ENCODE results near the gene NTN3. TPM values are rescaled to one million over a fixed set of nuclear protein-coding genes. Genes with fewer than 3 reads are reported as not detected.
A peak's percentile ranks its signal among the peaks of the same experiment; 100 is the strongest.

The NTN3 gene
- polyA plus RNA-seq, 1 of the 3 experiments (the other 2 are of a cell fraction), result 0.28 TPM

DNA sequence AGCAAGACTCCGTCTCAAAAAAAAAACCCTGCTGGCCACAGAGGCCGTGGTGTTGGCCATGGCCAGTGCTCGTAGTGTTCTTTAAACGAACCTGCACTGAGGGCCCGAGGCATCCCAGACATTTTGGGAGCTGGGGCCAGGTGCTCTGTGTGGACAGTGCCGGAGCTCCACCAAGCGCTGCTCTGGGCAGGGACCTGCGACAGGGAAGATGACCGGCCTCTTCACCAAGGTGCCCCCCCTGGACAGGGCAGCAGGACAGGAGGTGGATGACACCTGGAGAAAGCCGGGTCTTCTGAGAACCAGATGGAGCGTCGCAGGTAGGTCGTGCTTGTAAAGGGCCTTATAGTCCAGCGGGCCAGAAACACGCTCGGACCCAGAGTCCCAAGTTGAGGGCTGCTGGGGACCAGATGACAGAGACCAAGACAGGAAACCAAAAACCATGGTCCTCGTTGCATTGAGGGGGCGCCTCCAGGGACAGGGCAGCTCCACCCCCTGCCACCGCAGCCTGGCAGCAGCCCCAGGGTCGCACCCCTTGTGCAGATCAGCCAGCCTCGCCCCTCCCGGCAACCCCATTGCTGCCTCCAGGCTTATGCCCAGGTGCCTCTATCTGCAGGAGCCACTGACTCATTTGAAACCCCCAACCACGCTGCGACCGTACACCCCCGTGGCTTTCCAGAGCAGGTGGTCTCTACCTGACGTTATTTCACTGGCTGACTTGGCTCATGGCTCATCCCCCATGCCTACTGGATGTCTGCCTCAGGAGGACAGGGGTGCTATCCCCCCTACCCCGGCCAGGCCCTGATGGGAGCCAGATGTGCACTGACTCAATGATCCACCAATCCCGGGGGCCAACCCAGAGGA, 4.2 kb upstream of the NTN3 start:
- Histone ChIP-seq H3K9me3 (no peaks in the 10 kb centered on the region), H3K27ac (ENCODE audit: low read depth in 2 of 2, low read length in 1 of 2) (peak overlapping the region in 1 of 2 experiments; percentile 97; a peak in 2 of 4 replicates), H3K9me2 (no peaks in the 10 kb centered on the region), H3F3A (replicated peaks; ENCODE audit: insufficient read depth) (peaks cover 13% of the 10 kb centered on the region), H2AFZ (ENCODE audit: low read depth) (no peak overlapping the region), H3K4me3 (ENCODE audit: low read depth in 2 of 2, low read length in 1 of 2) (peak overlapping the region in 1 of 2 experiments; percentile 51; a peak in 1 of 4 replicates), H4K20me1 (ENCODE audit: insufficient read depth) (no peaks in the 10 kb centered on the region), H3K79me2 (ENCODE audit: insufficient read depth) (no peaks in the 10 kb centered on the region), H3K27me3 (ENCODE audit: insufficient read depth) (no peaks in the 10 kb centered on the region), H3K4me2 (peak overlapping the region; percentile 87), H3K9ac (no peak overlapping the region), H3K36me3 (replicated peaks in 1 of 2; ENCODE audit: control insufficient read depth in 1 of 2, insufficient read depth in 2 of 2, low read length in 1 of 2) (no peaks in the 10 kb centered on the region), H3K4me1 (ENCODE audit: control insufficient read depth in 1 of 2, insufficient read depth in 2 of 2, low read depth in 1 of 2, low read length in 1 of 2) (peaks cover 6 to 47% of the 10 kb centered on the region in 2 experiments; a peak in 3 of 4 replicates)
- no peak for DNase-seq
- CTCF ChIA-PET, result interaction anchor here (0.6 to 3.6 kb wide), 5 partner anchors 11 to 654 kb away, joined by 3 to 19 read pairs (median 4); no protein-coding TSS in a partner anchor
- no peak for TF ChIP-seq JUND (IDR thresholded peaks at IDR 0.05)
- TF ChIP-seq, protein P1, sequence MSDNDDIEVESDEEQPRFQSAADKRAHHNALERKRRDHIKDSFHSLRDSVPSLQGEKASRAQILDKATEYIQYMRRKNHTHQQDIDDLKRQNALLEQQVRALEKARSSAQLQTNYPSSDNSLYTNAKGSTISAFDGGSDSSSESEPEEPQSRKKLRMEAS (IDR thresholded peaks at IDR 0.05; ENCODE audit: low read depth), result no peak
- peak; percentile 9; the same call in 1 of the 2 replicates for TF ChIP-seq TCF12 (IDR thresholded peaks at IDR 0.05)
- 89% methylated on average over 19 of the region's 29 CpGs for WGBS (ENCODE audit: low lambda C conversion rate)
- POLR2A ChIA-PET, result interaction anchor here (0.6 to 4.3 kb wide), 4 partner anchors 11 to 1084 kb away, joined by 3 to 19 read pairs (median 5); no protein-coding TSS in a partner anchor

DNA sequence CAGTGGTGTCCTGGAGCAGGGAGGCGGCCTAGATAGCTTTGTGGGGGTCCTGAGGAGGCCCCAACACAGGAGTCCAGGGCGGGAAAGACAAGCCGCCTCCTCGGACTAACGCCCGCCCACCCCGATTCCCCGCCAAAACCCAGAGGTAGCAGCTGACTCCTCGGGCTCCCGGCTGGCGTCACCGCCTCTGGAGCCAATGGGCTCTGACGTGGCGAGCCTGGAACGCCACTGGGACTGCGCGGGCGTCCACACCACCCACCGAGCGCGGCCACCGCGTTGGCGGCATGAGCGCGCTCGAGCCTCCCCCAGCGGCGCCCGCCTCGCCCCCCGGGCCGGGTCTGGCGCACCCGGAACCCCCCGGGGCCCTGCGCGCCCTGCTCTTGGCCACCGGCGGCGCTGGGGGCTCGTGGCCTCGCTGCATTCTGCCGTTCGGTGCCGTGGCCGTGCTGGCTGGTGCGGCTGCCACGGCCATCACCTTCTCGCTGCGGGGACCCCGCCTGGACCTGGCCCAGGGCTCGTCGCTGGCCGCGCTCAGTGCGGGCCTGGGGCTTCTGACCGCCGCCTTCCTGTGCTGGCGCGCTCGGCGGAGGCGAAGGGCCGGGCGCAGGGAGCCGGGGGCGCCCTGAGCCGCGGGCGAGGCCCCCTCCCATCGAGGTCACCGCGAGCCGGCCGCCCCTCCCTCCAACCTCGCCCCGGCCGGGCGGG, 3.4 kb upstream of the NTN3 start:
- Histone ChIP-seq H3K9me3 (no peaks in the 10 kb centered on the region), H3K36me3 (replicated peaks in 1 of 2; ENCODE audit: control insufficient read depth in 1 of 2, insufficient read depth in 2 of 2, low read length in 1 of 2) (no peaks in the 10 kb centered on the region), H4K20me1 (ENCODE audit: insufficient read depth) (no peaks in the 10 kb centered on the region), H3K9me2 (no peaks in the 10 kb centered on the region), H2AFZ (ENCODE audit: low read depth) (peak overlapping the region; percentile 51; the same call in 1 of the 2 replicates), H3K27ac (ENCODE audit: low read depth in 2 of 2, low read length in 1 of 2) (peak overlapping the region in 1 of 2 experiments; percentile 97; a peak in 2 of 4 replicates), H3K79me2 (ENCODE audit: insufficient read depth) (no peaks in the 10 kb centered on the region), H3K4me2 (peak overlapping the region; percentile 87), H3K4me1 (ENCODE audit: control insufficient read depth in 1 of 2, insufficient read depth in 2 of 2, low read depth in 1 of 2, low read length in 1 of 2) (peaks cover 6 to 55% of the 10 kb centered on the region in 2 experiments; a peak in 3 of 4 replicates), H3K9ac (peak overlapping the region; percentile 48), H3K27me3 (ENCODE audit: insufficient read depth) (no peaks in the 10 kb centered on the region), H3F3A (replicated peaks; ENCODE audit: insufficient read depth) (peaks cover 13% of the 10 kb centered on the region), H3K4me3 (ENCODE audit: low read depth in 2 of 2, low read length in 1 of 2) (peak overlapping the region; percentile 51 to 57)
- ChIA-PET CTCF (interaction anchor here (1.3 to 3.6 kb wide), 5 partner anchors 10 to 38 kb away, joined by 3 to 32 read pairs (median 9); no protein-coding TSS in a partner anchor), POLR2A (interaction anchor here (0.7 to 4.6 kb wide), 8 partner anchors 7 to 503 kb away, joined by 3 to 44 read pairs (median 5); partner anchors contain the start of genes RPS2 and TEDC2)
- TF ChIP-seq POLR2AphosphoS5 (IDR thresholded peaks at IDR 0.05; ENCODE audit: low read depth, low read length) (peak; percentile 44), RAD21 (IDR thresholded peaks at IDR 0.05; ENCODE audit: low read length) (0 out of 2 replicates have a peak, but pooled peaks have one; percentile 8), TCF12 (IDR thresholded peaks at IDR 0.05) (0 out of 2 replicates have a peak, but pooled peaks have one; percentile 1), MXI1 (IDR thresholded peaks at IDR 0.05; ENCODE audit: low read depth, low read length) (peak; percentile 61; the same call in 1 of the 2 replicates), EZH2phosphoT487 (IDR thresholded peaks at IDR 0.05; ENCODE audit: borderline replicate concordance, low read depth) (no peak), GATA2 (CRISPR knock-in tag; IDR thresholded peaks at IDR 0.05) (no peak), NRF1 (IDR thresholded peaks at IDR 0.05; ENCODE audit: low read depth, low read length) (peak; percentile 54), CHD2 (IDR thresholded peaks at IDR 0.05; ENCODE audit: low read length, partially characterized antibody) (no peak), USF2 (IDR thresholded peaks at IDR 0.05; ENCODE audit: borderline replicate concordance, low read depth, low read length) (no peak)
- TF ChIP-seq, protein P1 (IDR thresholded peaks at IDR 0.05; ENCODE audit: low read depth), result peak; percentile 62
- peak; percentile 89 for DNase-seq
- WGBS (ENCODE audit: low lambda C conversion rate), result 4% methylated on average over 24 of the region's 80 CpGs
